HEK293 (cell line): ENCODE measurements around the gene EFEMP2.
A peak's percentile ranks its signal among the peaks of the same experiment; 100 is the strongest.

Source experiments
- GLIS2 ChIP-seq: fragments of 450-650 bp; formaldehyde crosslinking; IDR thresholded peaks from 2 replicates; pipeline ENCODE4 v1.5.1; 2016; ENCODE audit warnings: missing biosample characterization, missing genetic modification characterization
- HIC1 ChIP-seq: fragments of 450-650 bp; formaldehyde crosslinking; IDR thresholded peaks from 2 replicates; pipeline ENCODE4 v1.5.1; 2016; ENCODE audit warnings: missing biosample characterization, missing genetic modification characterization
- MZF1 ChIP-seq: fragments of 450-650 bp; formaldehyde crosslinking; IDR thresholded peaks from 2 replicates; pipeline ENCODE4 v1.5.1; 2017; ENCODE audit warnings: missing biosample characterization, missing genetic modification characterization, borderline replicate concordance
- PATZ1 ChIP-seq: fragments of 450-650 bp; formaldehyde crosslinking; IDR thresholded peaks from 2 replicates; pipeline ENCODE4 v1.5.1; 2016; ENCODE audit warnings: missing biosample characterization, missing genetic modification characterization
- PRDM1 ChIP-seq: fragments of 450-650 bp; formaldehyde crosslinking; IDR thresholded peaks from 2 replicates; pipeline ENCODE4; 2016; ENCODE audit warnings: missing biosample characterization, missing genetic modification characterization
- SP3 ChIP-seq: fragments of 450-650 bp; formaldehyde crosslinking; IDR thresholded peaks from 2 replicates; pipeline ENCODE4 v1.5.1; 2016; ENCODE audit warnings: missing biosample characterization, missing genetic modification characterization
- TRIM28 ChIP-seq: IDR thresholded peaks from 2 replicates; pipeline ENCODE4 v1.6.1; 2011; ENCODE audit warnings: low read length, control low read depth, borderline replicate concordance
- ZBTB49 ChIP-seq: fragments of 450-650 bp; formaldehyde crosslinking; IDR thresholded peaks from 2 replicates; pipeline ENCODE4 v1.5.1; 2016; ENCODE audit warnings: missing biosample characterization, missing genetic modification characterization, low read depth
- ZFP3 ChIP-seq: fragments of 450-650 bp; formaldehyde crosslinking; IDR thresholded peaks from 2 replicates; pipeline ENCODE4 v1.5.1; 2016; ENCODE audit warnings: low read depth, missing biosample characterization, missing genetic modification characterization
- ZNF266 ChIP-seq: fragments of 450-650 bp; formaldehyde crosslinking; IDR thresholded peaks from 2 replicates; pipeline ENCODE4 v1.5.1; 2016; ENCODE audit warnings: missing biosample characterization, missing genetic modification characterization, low read depth
- ZNF426 ChIP-seq: fragments of 450-650 bp; formaldehyde crosslinking; IDR thresholded peaks from 2 replicates; pipeline ENCODE4 v1.5.1; 2017; ENCODE audit warnings: missing biosample characterization, missing genetic modification characterization, mild to moderate bottlenecking, inconsistent platforms, moderate library complexity
- ZNF529 ChIP-seq: fragments of 450-650 bp; formaldehyde crosslinking; IDR thresholded peaks from 2 replicates; pipeline ENCODE4 v1.5.1; 2017; ENCODE audit warnings: missing genetic modification characterization, missing biosample characterization; ENCODE audit not compliant: insufficient replicate concordance
- ZNF555 ChIP-seq: fragments of 450-650 bp; formaldehyde crosslinking; conservative IDR thresholded peaks from 2 replicates; pipeline ENCODE4 v1.5.1; 2017; ENCODE audit warnings: missing biosample characterization, mild to moderate bottlenecking, missing genetic modification characterization, inconsistent platforms
- ZNF792 ChIP-seq: fragments of 450-650 bp; formaldehyde crosslinking; IDR thresholded peaks from 2 replicates; pipeline ENCODE4 v1.5.1; 2016; ENCODE audit warnings: missing biosample characterization, missing genetic modification characterization
- ZNF830 ChIP-seq: fragments of 450-650 bp; IDR thresholded peaks from 2 replicates; pipeline ENCODE4 v1.5.0; 2018; ENCODE audit warnings: missing biosample characterization, missing genetic modification characterization, low read depth, mild to moderate bottlenecking, moderate library complexity
- TF ChIP-seq, protein P1 (sequence below): fragments of 450-650 bp; formaldehyde crosslinking; IDR thresholded peaks from 2 replicates; pipeline ENCODE4 v1.5.1; 2017; ENCODE audit warnings: missing biosample characterization, missing genetic modification characterization
- TF ChIP-seq, protein P2 (sequence below): fragments of 450-650 bp; formaldehyde crosslinking; IDR thresholded peaks from 2 replicates; pipeline ENCODE4 v1.5.1; 2016; ENCODE audit warnings: missing biosample characterization, missing genetic modification characterization
- TF ChIP-seq, protein P3 (sequence below): fragments of 450-650 bp; formaldehyde crosslinking; conservative IDR thresholded peaks from 2 replicates; pipeline ENCODE4 v1.5.1; 2016; ENCODE audit warnings: low read depth, missing biosample characterization, missing genetic modification characterization
- TF ChIP-seq, protein P4 (sequence below): fragments of 450-650 bp; formaldehyde crosslinking; IDR thresholded peaks from 2 replicates; pipeline ENCODE4 v1.5.1; 2016; ENCODE audit warnings: missing biosample characterization, missing genetic modification characterization

Gene EFEMP2

GRCh38 chr11:65860278-65861164 is 12.1 kb downstream of the EFEMP2 start, which contains the start of gene MUS81 (continued):
- TF ChIP-seq ZNF792 (tag by site-specific recombination) (no peak), GLIS2 (tag by site-specific recombination) (peak; percentile 74), TRIM28 (no peak), PRDM1 (tag by site-specific recombination) (no peak), ZNF426 (no peak), ZBTB49 (tag by site-specific recombination) (no peak), ZNF555 (tag by site-specific recombination) (no peak), HIC1 (tag by site-specific recombination) (peak; percentile 75), MZF1 (no peak; the same call in 1 of the 2 replicates), ZNF529 (no peak), ZNF830 (tag by site-specific recombination) (no peak), ZNF266 (tag by site-specific recombination) (no peak), ZFP3 (tag by site-specific recombination) (no peak), SP3 (tag by site-specific recombination) (peak; percentile 76), PATZ1 (tag by site-specific recombination) (peak; percentile 94)
- TF ChIP-seq, protein P1, sequence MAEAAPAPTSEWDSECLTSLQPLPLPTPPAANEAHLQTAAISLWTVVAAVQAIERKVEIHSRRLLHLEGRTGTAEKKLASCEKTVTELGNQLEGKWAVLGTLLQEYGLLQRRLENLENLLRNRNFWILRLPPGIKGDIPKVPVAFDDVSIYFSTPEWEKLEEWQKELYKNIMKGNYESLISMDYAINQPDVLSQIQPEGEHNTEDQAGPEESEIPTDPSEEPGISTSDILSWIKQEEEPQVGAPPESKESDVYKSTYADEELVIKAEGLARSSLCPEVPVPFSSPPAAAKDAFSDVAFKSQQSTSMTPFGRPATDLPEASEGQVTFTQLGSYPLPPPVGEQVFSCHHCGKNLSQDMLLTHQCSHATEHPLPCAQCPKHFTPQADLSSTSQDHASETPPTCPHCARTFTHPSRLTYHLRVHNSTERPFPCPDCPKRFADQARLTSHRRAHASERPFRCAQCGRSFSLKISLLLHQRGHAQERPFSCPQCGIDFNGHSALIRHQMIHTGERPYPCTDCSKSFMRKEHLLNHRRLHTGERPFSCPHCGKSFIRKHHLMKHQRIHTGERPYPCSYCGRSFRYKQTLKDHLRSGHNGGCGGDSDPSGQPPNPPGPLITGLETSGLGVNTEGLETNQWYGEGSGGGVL (tag by site-specific recombination): peak; percentile 60
- TF ChIP-seq, protein P2, sequence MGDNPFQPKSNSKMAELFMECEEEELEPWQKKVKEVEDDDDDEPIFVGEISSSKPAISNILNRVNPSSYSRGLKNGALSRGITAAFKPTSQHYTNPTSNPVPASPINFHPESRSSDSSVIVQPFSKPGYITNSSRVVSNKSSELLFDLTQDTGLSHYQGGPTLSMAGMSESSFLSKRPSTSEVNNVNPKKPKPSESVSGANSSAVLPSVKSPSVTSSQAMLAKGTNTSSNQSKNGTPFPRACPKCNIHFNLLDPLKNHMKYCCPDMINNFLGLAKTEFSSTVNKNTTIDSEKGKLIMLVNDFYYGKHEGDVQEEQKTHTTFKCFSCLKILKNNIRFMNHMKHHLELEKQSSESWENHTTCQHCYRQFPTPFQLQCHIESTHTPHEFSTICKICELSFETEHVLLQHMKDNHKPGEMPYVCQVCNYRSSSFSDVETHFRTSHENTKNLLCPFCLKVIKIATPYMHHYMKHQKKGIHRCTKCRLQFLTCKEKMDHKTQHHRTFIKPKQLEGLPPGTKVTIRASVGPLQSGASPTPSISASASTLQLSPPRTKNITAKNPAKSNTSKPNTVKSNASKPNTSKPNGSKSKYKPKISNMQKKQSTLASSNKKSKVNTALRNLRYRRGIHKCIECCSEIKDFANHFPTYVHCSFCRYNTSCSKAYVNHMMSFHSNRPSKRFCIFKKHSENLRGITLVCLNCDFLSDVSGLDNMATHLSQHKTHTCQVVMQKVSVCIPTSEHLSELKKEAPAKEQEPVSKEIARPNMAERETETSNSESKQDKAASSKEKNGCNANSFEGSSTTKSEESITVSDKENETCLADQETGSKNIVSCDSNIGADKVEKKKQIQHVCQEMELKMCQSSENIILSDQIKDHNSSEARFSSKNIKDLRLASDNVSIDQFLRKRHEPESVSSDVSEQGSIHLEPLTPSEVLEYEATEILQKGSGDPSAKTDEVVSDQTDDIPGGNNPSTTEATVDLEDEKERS (tag by site-specific recombination): no peak
- TF ChIP-seq, protein P3, sequence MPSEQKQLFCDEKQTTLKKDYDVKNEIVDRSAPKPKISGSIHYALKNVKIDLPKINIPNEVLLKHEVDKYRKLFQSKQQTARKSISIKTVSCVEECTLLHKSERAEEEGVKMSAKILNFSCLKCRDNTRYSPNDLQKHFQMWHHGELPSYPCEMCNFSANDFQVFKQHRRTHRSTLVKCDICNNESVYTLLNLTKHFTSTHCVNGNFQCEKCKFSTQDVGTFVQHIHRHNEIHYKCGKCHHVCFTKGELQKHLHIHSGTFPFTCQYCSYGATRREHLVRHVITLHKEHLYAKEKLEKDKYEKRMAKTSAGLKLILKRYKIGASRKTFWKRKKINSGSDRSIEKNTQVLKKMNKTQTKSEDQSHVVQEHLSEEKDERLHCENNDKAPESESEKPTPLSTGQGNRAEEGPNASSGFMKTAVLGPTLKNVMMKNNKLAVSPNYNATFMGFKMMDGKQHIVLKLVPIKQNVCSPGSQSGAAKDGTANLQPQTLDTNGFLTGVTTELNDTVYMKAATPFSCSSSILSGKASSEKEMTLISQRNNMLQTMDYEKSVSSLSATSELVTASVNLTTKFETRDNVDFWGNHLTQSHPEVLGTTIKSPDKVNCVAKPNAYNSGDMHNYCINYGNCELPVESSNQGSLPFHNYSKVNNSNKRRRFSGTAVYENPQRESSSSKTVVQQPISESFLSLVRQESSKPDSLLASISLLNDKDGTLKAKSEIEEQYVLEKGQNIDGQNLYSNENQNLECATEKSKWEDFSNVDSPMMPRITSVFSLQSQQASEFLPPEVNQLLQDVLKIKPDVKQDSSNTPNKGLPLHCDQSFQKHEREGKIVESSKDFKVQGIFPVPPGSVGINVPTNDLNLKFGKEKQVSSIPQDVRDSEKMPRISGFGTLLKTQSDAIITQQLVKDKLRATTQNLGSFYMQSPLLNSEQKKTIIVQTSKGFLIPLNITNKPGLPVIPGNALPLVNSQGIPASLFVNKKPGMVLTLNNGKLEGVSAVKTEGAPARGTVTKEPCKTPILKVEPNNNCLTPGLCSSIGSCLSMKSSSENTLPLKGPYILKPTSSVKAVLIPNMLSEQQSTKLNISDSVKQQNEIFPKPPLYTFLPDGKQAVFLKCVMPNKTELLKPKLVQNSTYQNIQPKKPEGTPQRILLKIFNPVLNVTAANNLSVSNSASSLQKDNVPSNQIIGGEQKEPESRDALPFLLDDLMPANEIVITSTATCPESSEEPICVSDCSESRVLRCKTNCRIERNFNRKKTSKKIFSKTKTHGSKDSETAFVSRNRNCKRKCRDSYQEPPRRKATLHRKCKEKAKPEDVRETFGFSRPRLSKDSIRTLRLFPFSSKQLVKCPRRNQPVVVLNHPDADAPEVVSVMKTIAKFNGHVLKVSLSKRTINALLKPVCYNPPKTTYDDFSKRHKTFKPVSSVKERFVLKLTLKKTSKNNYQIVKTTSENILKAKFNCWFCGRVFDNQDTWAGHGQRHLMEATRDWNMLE (tag by site-specific recombination): peak; percentile 63
- TF ChIP-seq, protein P4, sequence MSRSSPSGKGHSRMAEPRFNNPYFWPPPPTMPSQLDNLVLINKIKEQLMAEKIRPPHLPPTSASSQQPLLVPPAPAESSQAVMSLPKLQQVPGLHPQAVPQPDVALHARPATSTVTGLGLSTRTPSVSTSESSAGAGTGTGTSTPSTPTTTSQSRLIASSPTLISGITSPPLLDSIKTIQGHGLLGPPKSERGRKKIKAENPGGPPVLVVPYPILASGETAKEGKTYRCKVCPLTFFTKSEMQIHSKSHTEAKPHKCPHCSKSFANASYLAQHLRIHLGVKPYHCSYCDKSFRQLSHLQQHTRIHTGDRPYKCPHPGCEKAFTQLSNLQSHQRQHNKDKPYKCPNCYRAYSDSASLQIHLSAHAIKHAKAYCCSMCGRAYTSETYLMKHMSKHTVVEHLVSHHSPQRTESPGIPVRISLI: no peak
